ENCODE data around the gene FASN. TPM values are rescaled to one million over a fixed set of nuclear protein-coding genes. Genes with fewer than 3 reads are reported as not detected.

Gene FASN
- total RNA-seq, 2 experiments from 2014 or later, result 111 to 364 TPM

GRCh38 chr17:82033359-82034085 is 64.5 kb downstream of the FASN start:
- H3K4me2 ChIP-seq (ENCODE audit: low read length), result no peak overlapping the region
- no peaks in the 10 kb centered on the region for H3K9me2 ChIP-seq (ENCODE audit: insufficient read depth, low read length)
- intact Hi-C loops (cut with micrococcal nuclease; ENCODE audit: unreplicated experiment), result loop anchor here (5.0 kb wide), 1 partner anchor 174 kb away; no protein-coding TSS in a partner anchor
- H3K9me3 ChIP-seq (ENCODE audit: low read length), result no peaks in the 10 kb centered on the region
- H3K79me2 ChIP-seq (ENCODE audit: insufficient read depth, low read depth, low read length), result no peaks in the 10 kb centered on the region
- CTCF ChIA-PET (ENCODE audit: unreplicated experiment), result no interaction called here
- TF ChIP-seq EZH2phosphoT487 (IDR thresholded peaks at IDR 0.05; ENCODE audit: borderline replicate concordance, low read depth, low read length) (no peak), CTCF (conservative IDR thresholded peaks at IDR 0.05; ENCODE audit: low read length) (no peak)
- DNase-seq (ENCODE audit: low spot score), result no peak
- peaks cover 25% of the 10 kb centered on the region for H3K4me1 ChIP-seq (ENCODE audit: insufficient read depth, low read length, poor library complexity, severe bottlenecking)
- H3K36me3 ChIP-seq (ENCODE audit: insufficient read depth, low read length), result no peaks in the 10 kb centered on the region
- no peak overlapping the region for H2AFZ ChIP-seq (ENCODE audit: low read length)
- H4K20me1 ChIP-seq (ENCODE audit: insufficient read depth, low read length), result 0 out of 2 replicates have a peak, but pooled peaks cover 5% of the 10 kb centered on the region
- no peak overlapping the region for H3K27ac ChIP-seq (ENCODE audit: low read depth, low read length, poor library complexity, severe bottlenecking)
- H3K4me3 ChIP-seq (ENCODE audit: low read depth, low read length, poor library complexity, severe bottlenecking), result no peak overlapping the region
- no TSS peak for BruUV-seq (replicated peaks)
- POLR2A ChIA-PET, result no interaction called here

DNA sequence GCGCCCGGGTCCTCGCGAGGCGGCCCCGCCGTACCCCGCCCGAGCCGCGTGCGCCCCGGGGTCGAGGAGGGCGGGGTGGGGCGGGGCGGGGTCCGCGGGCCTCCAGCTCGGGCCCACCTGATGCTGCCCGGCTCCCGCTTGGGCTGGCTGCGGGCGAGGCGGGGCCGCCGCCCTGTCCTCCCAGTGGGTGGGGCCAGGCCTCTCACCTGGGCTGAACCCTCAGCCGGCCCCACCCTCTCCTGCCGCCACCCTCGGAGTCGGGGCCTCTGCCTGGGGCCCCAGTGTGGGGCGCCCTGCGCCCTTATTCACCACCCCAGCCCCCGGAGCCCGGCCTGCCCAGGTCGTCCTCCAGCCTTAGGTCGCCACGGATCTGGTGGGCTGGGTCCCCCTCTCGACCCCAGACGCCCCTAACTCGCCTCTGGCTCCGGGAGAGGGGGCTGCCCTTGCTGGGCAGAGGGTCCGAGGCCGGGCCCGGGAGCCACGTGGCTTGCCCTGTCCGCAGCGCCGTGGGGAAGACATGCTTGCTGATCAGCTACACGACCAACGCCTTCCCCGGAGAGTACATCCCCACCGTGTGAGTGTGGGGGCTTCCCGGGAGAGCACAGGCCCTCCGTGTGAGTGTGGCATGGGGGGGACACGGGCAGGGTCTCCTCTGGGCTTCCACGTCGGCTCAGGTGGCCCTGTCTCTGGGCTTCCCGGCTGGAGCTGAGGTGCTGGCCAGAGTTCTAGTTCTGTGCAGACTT is 66.0 kb downstream of the FASN start:
- ChIA-PET CTCF (ENCODE audit: unreplicated experiment) (no interaction called here), POLR2A (no interaction called here)
- Histone ChIP-seq H3K79me2 (ENCODE audit: insufficient read depth, low read depth, low read length) (no peaks in the 10 kb centered on the region), H2AFZ (ENCODE audit: low read length) (no peak overlapping the region), H3K9me2 (ENCODE audit: insufficient read depth, low read length) (no peaks in the 10 kb centered on the region), H4K20me1 (ENCODE audit: insufficient read depth, low read length) (0 out of 2 replicates have a peak, but pooled peaks cover 5% of the 10 kb centered on the region), H3K9me3 (ENCODE audit: low read length) (no peaks in the 10 kb centered on the region), H3K4me3 (ENCODE audit: low read depth, low read length, poor library complexity, severe bottlenecking) (no peak overlapping the region), H3K4me2 (ENCODE audit: low read length) (peak overlapping the region; percentile 8; the same call in 1 of the 2 replicates), H3K27ac (ENCODE audit: low read depth, low read length, poor library complexity, severe bottlenecking) (no peak overlapping the region), H3K36me3 (ENCODE audit: insufficient read depth, low read length) (no peaks in the 10 kb centered on the region), H3K4me1 (ENCODE audit: insufficient read depth, low read length, poor library complexity, severe bottlenecking) (peaks cover 21% of the 10 kb centered on the region)
- DNase-seq (ENCODE audit: low spot score), result peak; percentile 31
- intact Hi-C loops (cut with micrococcal nuclease; ENCODE audit: unreplicated experiment), result loop anchor here (5.0 kb wide), 1 partner anchor 175 kb away; no protein-coding TSS in a partner anchor
- no TSS peak for BruUV-seq (replicated peaks)
- TF ChIP-seq EZH2phosphoT487 (IDR thresholded peaks at IDR 0.05; ENCODE audit: borderline replicate concordance, low read depth, low read length) (no peak), CTCF (conservative IDR thresholded peaks at IDR 0.05; ENCODE audit: low read length) (no peak)
